Peyer's patch (tissue), 4 donors: ENCODE data around the gene UNCX. TPM values are rescaled to one million over a fixed set of nuclear protein-coding genes. Genes with fewer than 3 reads are reported as not detected.
"Not testable (repeated sequence)": the region's sequence is repeated elsewhere in the genome, so short reads cannot be mapped to it uniquely, and the experiment has no call there.

Experiments used
- DNase-seq, 3 donors: peaks; one replicate each; pipeline ENCODE4 v3.0.0-alpha.2; 2017 to 2019
- H3K27ac ChIP-seq, 4 donors: fragments of 200-600 bp; sonication (generic); one replicate each; pipeline ENCODE4 v1.5.1; 2016 to 2019
- H3K27me3 ChIP-seq, 2 donors: fragments of 200-600 bp; sonication (generic); one replicate each; pipeline ENCODE4 v1.5.1; 2019
- H3K36me3 ChIP-seq, 3 donors: fragments of 200-600 bp; sonication (generic); one replicate each; pipeline ENCODE4 v1.5.1; 2016 to 2019
- H3K4me1 ChIP-seq, 4 donors: fragments of 200-600 bp; sonication (generic); one replicate each; pipeline ENCODE4 v1.5.1; 2016 to 2019
- H3K4me3 ChIP-seq, 4 donors: fragments of 200-600 bp; sonication (generic); 1 replicate in 3 of 4; 2 replicates in 1 of 4; pipeline ENCODE4 v1.5.1; 2016 to 2019; ENCODE audit warnings: mild to moderate bottlenecking in 1 of 4
- H3K9me3 ChIP-seq, 4 donors: fragments of 200-600 bp; sonication (generic); one replicate each; pipeline ENCODE4 v1.5.1; 2016 to 2019; ENCODE audit warnings: mild to moderate bottlenecking in 1 of 4
- POLR2A ChIP-seq, 2 donors: fragments of 450-650 bp; IDR thresholded peaks; one replicate each; pipeline ENCODE4 v1.5.1; 2017; ENCODE audit warnings: antibody characterized with exemption in 2 of 2, mild to moderate bottlenecking in 2 of 2, moderate library complexity in 2 of 2
- total RNA-seq, 4 donors: library from RNA; depleted of rRNA; stranded (reverse); fragments of >200 nt; gene quantifications; one replicate each; pipeline ENCODE4 v1.1.0, GENCODE V29; 2016
- TF ChIP-seq, protein P1 (sequence below), 6 experiments: fragments of 450-650 bp in 4 of 6; fragments of 200-600 bp in 2 of 6; sonication (generic) in 1 of 6; IDR thresholded peaks; one replicate each; pipeline ENCODE4 v1.5.1; 2017 to 2019; ENCODE audit warnings: antibody characterized with exemption in 6 of 6, mild to moderate bottlenecking in 3 of 6, moderate library complexity in 1 of 6

UNCX gene
- total RNA-seq, 4 donors from 2014 or later, result not detected

DNA sequence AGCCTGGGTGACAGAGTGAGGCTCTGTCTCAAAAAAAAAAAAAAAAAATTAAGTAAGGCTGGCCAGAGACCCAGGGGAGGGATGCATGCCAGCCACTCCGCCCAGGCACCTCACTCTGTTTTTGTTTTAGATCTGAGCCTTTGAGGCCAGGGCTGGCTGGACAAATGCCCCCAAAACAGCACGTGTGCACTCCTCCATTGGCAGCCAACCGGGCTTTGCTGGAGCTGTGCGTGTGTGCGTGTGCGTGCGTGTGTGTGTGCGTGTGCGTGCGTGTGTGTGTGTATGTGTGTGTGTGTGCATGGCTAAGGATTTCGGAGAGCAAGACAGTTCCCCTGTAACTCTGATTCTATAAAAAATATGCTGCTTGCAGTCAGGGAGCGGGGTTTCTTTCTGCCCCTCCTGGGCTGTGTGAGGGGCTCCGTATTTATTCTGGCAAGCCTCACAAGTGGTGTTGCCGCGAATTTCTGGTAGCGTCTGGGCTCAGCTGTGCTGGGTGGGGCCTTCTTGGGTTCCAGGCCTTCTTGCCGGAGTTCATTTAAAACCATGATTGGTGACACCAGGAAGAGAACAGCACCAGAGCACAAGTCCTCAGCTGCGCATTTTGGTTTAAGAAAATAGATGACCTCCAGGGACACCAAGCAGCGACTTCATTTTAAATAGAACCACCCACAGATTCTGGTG, 28.1 kb upstream of the UNCX start:
- Histone ChIP-seq H3K4me1 (no peaks in the 10 kb centered on the region), H3K27me3 (no peaks in the 10 kb centered on the region), H3K9me3 (no peaks in the 10 kb centered on the region), H3K36me3 (no peaks in the 10 kb centered on the region), H3K4me3 (no peak overlapping the region), H3K27ac (no peak overlapping the region)
- no peak for DNase-seq
- TF ChIP-seq, protein P1, sequence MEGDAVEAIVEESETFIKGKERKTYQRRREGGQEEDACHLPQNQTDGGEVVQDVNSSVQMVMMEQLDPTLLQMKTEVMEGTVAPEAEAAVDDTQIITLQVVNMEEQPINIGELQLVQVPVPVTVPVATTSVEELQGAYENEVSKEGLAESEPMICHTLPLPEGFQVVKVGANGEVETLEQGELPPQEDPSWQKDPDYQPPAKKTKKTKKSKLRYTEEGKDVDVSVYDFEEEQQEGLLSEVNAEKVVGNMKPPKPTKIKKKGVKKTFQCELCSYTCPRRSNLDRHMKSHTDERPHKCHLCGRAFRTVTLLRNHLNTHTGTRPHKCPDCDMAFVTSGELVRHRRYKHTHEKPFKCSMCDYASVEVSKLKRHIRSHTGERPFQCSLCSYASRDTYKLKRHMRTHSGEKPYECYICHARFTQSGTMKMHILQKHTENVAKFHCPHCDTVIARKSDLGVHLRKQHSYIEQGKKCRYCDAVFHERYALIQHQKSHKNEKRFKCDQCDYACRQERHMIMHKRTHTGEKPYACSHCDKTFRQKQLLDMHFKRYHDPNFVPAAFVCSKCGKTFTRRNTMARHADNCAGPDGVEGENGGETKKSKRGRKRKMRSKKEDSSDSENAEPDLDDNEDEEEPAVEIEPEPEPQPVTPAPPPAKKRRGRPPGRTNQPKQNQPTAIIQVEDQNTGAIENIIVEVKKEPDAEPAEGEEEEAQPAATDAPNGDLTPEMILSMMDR (IDR thresholded peaks at IDR 0.05), result no peak
- TF ChIP-seq POLR2A (IDR thresholded peaks at IDR 0.05), result no peak

DNA sequence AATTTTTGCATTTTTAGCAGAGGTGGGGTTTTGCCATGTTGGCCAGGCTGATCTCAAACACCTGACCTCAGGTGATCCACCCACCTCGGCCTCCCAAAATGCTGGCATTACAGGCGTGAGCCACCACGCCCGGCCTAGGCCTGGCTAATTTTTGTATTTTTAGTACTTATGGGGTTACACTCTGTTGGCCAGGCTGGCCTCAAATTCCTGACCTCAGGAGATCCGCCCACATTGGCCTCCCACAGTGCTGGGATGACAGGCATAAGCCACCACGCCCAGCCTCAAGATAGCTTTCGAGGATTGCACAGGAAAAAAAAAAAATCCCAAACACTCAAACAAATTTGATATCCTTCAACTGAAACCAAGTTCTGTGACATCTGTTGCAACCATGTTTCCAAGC, 26.9 kb upstream of the UNCX start:
- not testable (repeated sequence) for H3K4me3 ChIP-seq, H3K9me3 ChIP-seq, H3K27me3 ChIP-seq, H3K4me1 ChIP-seq, DNase-seq, H3K36me3 ChIP-seq, H3K27ac ChIP-seq

DNA sequence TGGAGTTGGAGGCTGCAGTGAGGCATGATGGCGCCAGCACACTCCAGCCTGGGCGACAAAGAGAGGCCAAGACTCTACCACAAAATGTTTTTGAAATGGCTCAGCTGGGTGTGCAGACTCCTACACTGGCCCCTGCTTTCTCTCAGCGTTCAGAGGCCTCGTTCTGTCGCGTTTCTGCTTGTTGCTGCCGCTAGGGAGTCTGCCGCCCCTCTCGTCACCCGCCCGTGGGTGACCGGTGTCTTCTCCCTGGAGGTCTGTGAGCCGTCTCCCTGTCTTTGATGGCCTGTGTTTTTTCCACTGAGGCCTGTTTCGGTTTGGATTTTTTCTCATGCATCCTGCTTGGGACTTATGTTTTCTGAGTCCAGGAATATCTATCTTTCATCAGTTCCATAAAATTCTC, 23.6 kb upstream of the UNCX start:
- H3K4me3 ChIP-seq, result no peak overlapping the region
- H3K36me3 ChIP-seq, result no peaks in the 10 kb centered on the region
- no peak overlapping the region for H3K27ac ChIP-seq
- no peaks in the 10 kb centered on the region for H3K4me1 ChIP-seq
- H3K27me3 ChIP-seq, result peaks cover 0 to 13% of the 10 kb centered on the region in 2 donors
- no peaks in the 10 kb centered on the region for H3K9me3 ChIP-seq
- no peak for DNase-seq
- no peak for TF ChIP-seq POLR2A (IDR thresholded peaks at IDR 0.05)
- TF ChIP-seq, protein P1 (IDR thresholded peaks at IDR 0.05), result no peak

DNA sequence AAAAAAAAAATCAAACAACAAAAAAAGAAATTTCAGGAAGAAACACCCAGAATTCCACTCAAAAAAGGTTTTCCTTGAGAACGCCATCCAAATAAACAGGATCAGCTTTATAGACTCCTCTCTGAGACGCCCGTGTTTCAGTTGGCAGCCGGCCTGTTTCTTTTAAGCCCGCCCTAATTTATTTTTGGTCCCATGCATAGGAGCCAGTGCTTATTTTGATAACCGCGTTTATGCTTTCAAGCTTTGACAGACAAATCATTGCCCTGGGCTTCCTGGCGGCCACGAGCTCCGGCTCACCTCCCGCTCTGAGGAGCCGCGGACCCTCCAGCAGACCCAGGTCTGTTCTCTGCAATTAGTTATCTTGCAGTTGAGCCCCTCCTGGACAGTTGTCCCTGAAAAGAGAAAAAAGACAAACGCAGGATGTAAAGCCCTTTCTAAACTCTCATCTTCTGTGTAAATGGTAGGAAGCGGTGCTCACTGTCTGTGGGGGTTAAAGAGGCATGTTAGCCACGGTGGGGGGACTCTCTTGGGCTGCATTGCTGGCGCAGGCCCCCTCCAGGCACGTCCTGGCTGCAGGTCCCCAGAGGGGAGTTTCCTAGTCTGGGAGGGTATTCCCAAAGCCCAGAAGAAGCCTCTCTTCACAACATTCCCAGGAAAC, 22.2 kb upstream of the UNCX start:
- Histone ChIP-seq H3K4me1 (no peaks in the 10 kb centered on the region), H3K36me3 (no peaks in the 10 kb centered on the region), H3K27ac (no peak overlapping the region), H3K9me3 (no peaks in the 10 kb centered on the region), H3K4me3 (no peak overlapping the region), H3K27me3 (peaks cover 0 to 16% of the 10 kb centered on the region in 2 donors)
- DNase-seq, result no peak
- TF ChIP-seq, protein P1 (IDR thresholded peaks at IDR 0.05), result no peak
- TF ChIP-seq POLR2A (IDR thresholded peaks at IDR 0.05), result no peak

DNA sequence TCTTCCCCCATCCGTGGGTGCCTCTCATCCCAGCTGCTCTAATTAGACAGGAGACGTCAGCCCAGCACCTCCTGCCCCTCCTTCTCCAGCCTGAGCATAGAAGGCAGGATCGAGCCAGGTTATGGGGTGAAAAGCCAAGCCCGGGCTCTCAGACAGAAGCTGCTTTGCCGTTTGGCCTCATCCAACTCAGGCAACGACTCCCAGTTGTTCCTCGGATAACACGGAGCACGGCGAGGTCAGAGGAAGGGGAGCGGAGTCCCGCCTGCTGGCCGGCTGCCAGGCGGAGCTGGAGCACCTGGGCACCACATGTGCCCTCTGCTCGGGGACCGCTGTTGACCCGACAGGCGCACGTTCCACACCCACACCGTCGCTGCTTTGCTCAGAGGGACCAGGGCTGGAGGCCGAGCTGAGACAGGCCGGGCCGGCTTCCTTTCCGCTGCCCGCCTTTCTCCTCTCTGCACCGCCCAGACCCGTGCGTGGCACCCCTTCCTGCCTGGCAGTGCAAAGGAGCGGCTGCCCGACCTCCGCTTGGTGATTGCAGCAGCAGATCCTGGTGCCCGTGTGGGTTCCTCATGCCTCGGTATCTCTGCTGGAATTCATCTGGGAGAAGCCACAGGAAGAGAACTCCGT, 21.6 kb upstream of the UNCX start:
- Histone ChIP-seq H3K4me1 (no peaks in the 10 kb centered on the region), H3K27ac (no peak overlapping the region), H3K9me3 (no peaks in the 10 kb centered on the region), H3K4me3 (no peak overlapping the region), H3K27me3 (peaks cover 0 to 16% of the 10 kb centered on the region in 2 donors), H3K36me3 (no peaks in the 10 kb centered on the region)
- no peak for TF ChIP-seq POLR2A (IDR thresholded peaks at IDR 0.05)
- TF ChIP-seq, protein P1 (IDR thresholded peaks at IDR 0.05), result no peak
- DNase-seq, result no peak

DNA sequence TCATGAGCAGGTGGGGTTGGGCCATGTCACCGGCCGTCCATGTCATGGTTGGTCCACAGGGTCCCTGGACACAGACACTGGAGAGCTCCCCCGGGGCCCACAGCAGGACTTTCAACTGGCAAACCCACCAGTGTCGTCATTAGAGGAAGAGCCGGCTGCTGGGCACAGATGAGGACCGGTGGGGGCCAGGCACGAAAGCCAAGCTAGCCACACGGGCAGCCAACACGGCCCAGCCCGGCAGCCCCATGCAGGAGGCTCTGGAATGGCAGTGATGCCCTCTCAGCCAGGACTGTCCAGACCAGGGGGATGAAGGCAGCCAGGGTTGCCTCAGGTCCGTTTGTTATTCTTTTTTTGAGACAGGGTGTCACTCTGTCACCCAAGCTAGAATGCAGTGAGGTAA, 21.1 kb upstream of the UNCX start:
- Histone ChIP-seq H3K36me3 (no peaks in the 10 kb centered on the region), H3K9me3 (peaks cover 0 to 4% (median 0%) of the 10 kb centered on the region in 4 donors), H3K27me3 (peaks cover 0 to 16% of the 10 kb centered on the region in 2 donors), H3K4me3 (no peak overlapping the region), H3K4me1 (no peaks in the 10 kb centered on the region), H3K27ac (no peak overlapping the region)
- no peak for DNase-seq
- TF ChIP-seq, protein P1 (IDR thresholded peaks at IDR 0.05), result no peak
- no peak for TF ChIP-seq POLR2A (IDR thresholded peaks at IDR 0.05)

DNA sequence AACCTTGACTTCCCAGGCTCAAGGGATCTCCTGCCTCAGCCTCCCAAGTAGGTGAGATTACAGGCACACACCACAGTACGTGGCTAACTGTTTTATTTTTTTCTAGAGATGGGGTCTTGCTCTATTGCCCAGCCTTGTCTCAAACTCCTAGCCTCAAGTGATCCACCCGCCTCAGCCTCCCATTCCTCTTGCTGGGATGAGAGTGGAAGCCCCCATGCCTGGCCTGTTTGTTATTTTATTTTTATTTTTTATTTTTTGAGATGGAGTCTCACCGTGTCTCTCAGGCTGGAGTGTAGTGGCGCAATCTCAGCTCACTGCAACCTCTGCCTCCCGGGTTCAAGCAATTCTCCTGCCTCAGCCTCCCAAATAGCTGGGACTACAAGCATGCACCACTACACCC, 20.6 kb upstream of the UNCX start:
- not testable (repeated sequence) for H3K36me3 ChIP-seq, DNase-seq, H3K9me3 ChIP-seq, H3K27ac ChIP-seq, H3K4me1 ChIP-seq, H3K4me3 ChIP-seq
- H3K27me3 ChIP-seq, result peaks cover 0 to 16% of the 10 kb centered on the region in 2 donors
